ENCODE results near the gene PSME2.

PSME2 gene, protein sequence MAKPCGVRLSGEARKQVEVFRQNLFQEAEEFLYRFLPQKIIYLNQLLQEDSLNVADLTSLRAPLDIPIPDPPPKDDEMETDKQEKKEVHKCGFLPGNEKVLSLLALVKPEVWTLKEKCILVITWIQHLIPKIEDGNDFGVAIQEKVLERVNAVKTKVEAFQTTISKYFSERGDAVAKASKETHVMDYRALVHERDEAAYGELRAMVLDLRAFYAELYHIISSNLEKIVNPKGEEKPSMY

GRCh38 chr14:24146453-24146977 is at the start of gene PSME2:
Gene PSME2 (minus strand): TSS chr14:24146610. CDS start chr14:24146581, 29 bp downstream.
- DNase-seq, result peak; percentile 88

DNA sequence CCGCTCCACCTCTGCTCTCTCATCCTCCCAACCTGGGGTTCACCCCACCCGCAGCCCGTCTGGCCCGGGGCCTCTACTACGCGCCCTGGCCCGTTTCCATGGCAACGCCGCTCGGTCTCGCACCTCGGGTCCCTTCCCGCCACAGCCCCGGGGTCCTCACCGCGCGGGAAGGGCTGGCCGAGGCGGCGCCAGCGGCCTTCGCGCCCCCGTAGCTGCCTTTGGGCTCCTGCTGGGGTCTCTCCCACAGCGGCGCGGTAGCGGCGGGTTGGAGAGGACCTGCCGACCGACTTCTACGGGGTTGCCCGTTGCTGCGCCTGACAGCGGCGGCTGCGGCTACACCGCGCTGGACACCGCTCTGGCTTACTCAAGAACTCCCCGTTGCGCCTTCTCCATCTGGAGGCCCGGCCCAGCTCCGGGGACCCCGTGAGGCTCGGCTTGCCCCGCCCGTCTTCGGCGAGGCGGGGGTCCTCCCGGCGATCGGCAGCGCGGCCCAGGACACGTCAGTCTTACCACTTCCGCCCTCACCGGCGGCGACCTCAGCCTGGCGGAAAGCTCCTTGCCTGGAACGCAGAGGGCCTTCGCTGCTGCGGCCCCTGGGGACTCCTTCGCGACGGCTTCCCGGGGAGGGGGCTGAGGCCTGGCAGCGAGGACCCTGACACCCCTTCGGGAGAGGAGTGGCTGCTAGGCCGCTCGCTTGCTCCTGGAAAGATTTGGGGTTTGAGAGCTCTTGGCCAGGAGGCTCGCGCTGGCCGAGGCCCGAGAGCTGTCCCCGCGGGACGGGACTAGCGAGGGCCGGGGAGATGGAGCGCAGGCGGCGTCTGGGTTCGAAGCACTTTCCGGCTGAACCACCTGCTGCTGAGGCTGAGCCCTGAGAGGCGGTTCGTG is 49.0 kb upstream of the PSME2 start, which contains the start of gene TM9SF1:
TM9SF1 (minus strand) TSS at position 256 of the 885 bp plus-strand sequence. CDS start 422 bp downstream, outside the sequence.
- peak; percentile 88 for DNase-seq

DNA sequence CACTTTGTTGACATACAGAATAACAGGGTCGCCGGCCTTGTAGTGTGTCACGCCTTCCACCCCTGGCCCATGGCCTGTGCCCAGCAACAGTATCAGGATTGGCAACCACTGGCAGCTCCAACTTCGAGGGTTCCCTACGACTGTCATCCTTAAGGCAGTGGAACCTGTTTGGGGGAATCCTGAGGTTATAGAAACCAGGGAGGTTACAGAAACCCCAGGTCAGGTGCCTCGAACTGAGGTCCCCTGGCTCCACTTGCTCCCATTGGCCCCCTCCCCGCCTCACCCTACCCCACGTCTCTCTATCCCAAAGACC is 48.4 kb upstream of the PSME2 start:
- DNase-seq, result no peak

- DNase-seq, result no peak
These were observed 47.9 kb upstream of the PSME2 start for GRCh38 chr14:24194186-24194872.

GRCh38 chr14:24192933-24193332 is 46.5 kb upstream of the PSME2 start:
- no peak for DNase-seq

DNA sequence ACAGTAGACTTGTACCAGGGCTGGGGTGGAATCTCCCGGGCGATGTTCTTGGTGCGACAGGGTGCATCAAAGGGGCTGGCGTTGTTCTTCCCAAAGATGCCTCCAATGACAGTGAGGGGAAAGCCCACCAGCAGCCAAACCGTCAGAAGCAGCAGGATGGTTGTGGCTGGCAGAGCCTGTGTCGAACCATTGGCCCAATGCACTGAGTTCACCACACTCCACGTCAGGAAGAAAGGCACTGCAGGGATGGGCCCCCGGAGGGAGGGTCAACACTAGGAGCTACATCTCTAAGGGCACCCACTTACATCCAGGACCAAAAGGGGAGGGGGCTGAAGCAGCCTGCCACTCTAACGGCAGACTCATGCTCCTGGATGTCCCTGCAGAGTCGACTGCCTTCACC is 44.0 kb upstream of the PSME2 start:
- no peak for DNase-seq

DNA sequence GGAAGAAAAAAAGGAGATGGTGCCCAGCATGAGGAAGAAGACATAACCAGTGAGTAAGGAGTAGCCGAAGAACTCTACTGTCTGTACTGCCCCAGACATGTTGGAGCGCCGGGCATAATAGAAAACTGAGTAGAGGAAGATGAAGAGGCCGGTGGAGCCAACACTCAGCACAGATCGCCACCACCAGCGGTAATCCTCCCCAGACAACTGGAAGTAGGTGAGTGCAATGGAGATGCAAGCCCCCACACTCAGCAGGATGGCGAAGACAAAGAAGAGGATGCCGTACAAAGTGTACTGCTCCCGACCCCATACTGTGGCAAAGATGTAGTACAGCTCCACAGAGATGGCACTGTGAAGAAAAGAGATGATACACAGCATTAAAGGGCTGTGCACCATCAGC is 43.0 kb upstream of the PSME2 start:
- DNase-seq, result no peak

DNA sequence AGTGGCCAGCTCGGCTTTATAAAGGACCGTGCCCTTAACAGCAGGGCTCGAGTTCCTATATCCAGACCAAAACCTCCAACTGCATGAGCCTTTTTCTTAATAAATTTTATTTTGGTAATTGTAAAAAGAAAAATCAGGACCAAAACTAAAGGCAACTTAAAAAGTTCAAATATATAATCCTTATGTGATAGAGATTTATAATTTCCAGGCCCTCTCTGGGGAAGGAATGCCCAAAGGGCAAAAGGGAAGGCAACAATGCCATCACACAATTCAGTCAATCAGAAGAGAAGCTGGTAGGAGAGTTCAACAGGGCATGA is 42.6 kb upstream of the PSME2 start:
- DNase-seq, result no peak

- DNase-seq, result peak; percentile 95
These were observed 42.0 kb upstream of the PSME2 start, which contains the start of gene IPO4 for GRCh38 chr14:24188251-24189058. Gene IPO4 (minus strand): TSS chr14:24188816. CDS start chr14:24188787, 29 bp downstream.

DNA sequence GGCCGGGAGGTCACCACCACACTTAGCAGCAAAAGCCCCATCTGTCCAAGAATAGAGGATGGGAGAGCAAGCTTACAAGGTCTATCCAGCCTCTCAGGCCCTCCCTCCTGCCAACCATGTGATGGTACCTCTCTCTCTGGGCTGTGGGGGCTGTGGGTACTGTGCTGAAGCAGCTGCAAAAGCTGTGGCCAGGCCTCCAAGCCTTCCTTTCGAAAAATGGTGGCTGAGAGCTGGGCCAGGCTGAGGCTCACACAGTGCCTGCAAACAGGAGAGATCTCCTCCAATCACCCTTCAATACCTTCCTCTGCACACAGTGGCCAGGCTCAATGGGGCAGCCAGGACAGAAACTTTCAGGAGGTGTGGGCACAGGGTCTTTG is 41.1 kb upstream of the PSME2 start:
- no peak for DNase-seq

DNA sequence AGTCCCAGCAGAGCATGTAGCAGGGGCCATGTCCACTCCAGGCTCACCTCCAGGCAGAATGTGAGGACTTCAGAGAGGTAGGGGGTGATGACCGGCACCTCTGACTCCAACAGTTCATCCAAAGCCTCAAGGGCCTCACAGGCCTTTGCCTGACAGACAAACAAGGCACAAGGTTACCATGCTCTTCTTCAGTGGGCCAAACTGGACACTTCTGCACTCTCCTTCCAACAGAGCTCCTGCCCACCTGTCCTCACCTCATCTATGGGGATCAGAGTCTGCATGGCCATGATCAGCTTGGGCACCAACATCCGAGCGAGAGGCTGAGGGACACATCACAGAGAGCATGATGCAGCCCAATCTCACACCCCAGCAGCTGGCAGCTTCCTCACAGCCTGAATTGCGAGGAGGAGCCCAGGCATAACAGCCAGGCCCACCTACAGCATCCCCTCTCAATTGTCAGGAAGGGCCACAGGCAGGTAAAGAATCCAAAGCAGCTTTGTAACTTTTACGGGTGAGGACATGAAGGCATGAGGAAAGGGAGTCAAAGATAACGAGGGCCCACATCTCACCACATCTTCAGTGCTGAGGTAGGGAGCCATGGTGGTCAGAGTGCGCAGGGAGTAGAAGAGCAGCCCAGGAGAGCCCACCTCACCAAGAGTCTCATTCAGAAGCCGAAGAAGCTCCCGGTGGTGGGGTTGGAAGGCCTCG is 40.6 kb upstream of the PSME2 start:
- DNase-seq, result no peak

GRCh38 chr14:24185741-24186140 is 39.3 kb upstream of the PSME2 start:
- DNase-seq, result no peak

GRCh38 chr14:24185026-24185425 is 38.6 kb upstream of the PSME2 start:
- no peak for DNase-seq

DNA sequence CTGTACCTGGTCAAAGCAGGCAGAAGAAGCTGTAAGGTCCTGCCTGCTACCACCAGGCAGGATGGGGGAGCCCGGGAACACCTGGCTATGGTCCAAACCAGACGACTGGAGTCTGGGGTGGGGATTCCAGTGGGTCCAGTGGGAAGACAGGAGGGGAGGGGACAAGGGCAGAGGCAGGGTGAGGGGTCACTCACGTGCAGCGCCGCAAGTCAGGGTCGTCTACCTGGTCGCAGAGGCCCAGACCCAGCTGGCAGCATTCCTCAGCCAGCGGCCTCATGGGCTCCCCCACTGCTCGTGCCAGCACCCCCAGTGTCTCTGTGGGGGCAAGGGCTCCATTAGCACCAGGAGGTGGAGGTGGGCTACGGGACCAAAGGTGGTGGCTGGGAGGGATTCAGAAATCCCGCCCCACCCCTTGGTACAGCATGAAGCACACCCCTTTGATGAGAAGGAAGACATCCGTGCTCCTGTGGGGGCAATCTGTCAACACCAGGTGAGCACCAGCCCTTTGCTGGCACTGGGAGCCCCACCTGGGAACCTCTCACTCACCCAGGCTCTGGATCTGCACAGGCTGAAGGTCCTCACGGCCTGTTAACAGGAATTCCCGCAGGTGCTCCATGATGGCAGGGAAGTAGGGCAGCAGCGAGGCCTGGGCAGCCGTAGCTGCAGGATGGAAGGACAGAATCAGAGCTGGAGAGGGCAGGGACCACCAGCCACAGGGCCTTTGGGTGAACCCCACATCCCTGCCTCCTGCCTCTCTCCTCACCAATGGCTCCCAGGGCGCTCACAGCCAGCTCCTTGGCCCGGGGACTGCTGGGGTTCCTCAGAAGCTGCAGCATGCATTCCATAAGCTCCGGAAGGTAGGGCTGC is 37.9 kb upstream of the PSME2 start:
- no peak for DNase-seq

DNA sequence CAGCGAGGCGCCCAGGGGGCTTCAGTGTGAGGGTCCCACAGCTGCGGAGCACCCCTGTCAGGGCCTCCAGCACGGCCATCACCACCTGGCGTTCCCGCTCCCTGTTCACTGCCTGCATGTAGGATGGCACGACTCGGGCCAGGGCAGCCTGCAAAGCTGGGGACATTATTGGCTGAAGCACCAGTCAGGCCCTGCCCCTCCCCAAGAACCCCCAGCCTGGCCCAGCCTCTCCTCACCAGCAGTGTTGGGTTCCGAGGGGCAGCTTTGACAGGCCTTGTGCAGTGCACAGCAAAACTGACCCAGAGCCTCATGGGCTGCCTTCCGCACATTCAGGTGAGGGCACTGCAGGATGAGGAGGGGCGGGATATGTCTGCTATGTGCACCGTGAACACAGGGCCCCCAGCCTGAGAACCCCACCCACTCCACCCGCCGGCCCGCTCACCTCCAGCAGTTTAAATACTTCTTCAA is 36.6 kb upstream of the PSME2 start:
- DNase-seq, result no peak

- DNase-seq, result no peak
These were observed 35.9 kb upstream of the PSME2 start for GRCh38 chr14:24182110-24182882.

- no peak for DNase-seq
These were observed 35.1 kb upstream of the PSME2 start for GRCh38 chr14:24181371-24182077.

- no peak for DNase-seq
These were observed 33.8 kb upstream of the PSME2 start for GRCh38 chr14:24179961-24180796.
